ENCODE data around the gene GIT2.

GIT2 gene

DNA sequence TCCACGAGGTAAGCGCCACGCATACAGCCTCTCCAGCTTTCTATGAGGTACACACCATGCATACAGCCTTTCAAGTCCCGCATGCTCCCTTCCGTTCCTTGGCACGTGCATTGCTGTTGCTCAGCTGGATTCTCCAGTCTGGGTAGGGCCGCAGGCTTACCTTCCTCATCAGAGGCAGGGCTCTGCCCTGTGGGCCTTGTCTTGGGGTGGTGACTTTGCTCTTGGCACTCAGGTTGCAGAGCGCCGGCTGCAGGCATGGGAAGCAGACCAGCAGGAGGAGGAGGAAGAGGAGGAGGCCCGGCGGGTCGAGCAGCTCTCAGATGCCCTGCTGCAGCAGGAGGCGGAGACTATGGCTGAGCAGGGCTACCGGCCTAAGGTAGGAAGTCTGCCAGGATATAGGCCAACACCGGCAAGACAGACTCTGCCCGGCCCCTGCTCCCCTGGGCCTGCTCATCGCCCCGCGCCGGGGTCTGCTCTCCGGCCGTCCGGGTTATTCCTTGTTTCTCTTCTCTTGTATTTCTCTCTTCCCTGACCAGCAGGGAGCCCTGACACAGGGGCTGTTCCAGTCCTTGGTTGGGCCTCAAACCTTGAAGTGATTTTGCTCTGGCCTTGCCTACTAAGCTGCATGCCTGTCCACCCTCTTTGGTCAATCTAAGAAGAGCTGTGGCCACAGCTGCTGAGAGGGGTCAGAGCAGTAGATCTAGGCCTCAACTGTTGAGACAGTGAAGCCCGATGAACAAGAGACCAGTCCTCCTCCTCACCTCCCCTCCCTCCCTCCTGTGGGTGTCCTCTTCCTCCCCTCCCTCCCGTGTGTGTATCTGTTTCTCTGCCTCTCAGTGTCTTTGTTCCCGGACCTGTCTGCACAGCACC lies 80.8 kb downstream of the GIT2 start:
- H3K4me1 ChIP-seq (ENCODE audit: control insufficient read depth in 5 of 5, insufficient read depth in 5 of 5, low read length in 5 of 5), result no peaks in the 10 kb centered on the region
- H3K36me3 ChIP-seq (ENCODE audit: control insufficient read depth in 5 of 5, insufficient read depth in 5 of 5, low read length in 5 of 5), result peaks cover 12 to 86% (median 80%) of the 10 kb centered on the region in 5 donors
- H3K9ac ChIP-seq (ENCODE audit: low read length in 5 of 5), result no peak overlapping the region
- no peak overlapping the region for H3K27ac ChIP-seq (ENCODE audit: low read depth, low read length)
- H3K9me3 ChIP-seq (ENCODE audit: control insufficient read depth in 5 of 5, low read length in 5 of 5), result no peaks in the 10 kb centered on the region
- H3K4me3 ChIP-seq (ENCODE audit: low read depth in 1 of 5, low read length in 5 of 5), result no peak overlapping the region
- no peaks in the 10 kb centered on the region for H3K27me3 ChIP-seq (ENCODE audit: control insufficient read depth in 5 of 5, insufficient read depth in 4 of 5, low read length in 5 of 5)

DNA sequence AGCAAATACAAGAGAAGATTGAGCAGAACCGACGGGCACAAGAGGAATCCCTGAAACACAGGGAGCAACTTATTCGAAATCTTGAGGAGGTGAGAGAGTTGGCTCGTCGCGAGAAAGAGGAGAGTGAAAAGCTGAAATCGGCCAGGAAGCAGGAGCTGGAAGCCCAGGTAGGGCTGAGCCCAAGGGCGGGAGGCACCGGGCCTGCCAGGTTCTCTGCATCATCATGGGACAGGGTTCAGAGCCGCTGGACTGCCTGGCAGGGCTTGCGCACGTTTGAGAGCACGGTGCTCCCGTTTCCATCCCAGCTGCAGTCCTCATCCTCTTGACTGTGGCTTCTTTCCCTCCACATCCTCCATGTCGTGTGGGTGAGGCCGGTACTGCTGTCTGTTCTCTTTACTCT lies 81.7 kb downstream of the GIT2 start:
- Histone ChIP-seq H3K4me3 (ENCODE audit: low read depth in 1 of 5, low read length in 5 of 5) (no peak overlapping the region), H3K27ac (ENCODE audit: low read depth, low read length) (no peak overlapping the region), H3K4me1 (ENCODE audit: control insufficient read depth in 5 of 5, insufficient read depth in 5 of 5, low read length in 5 of 5) (no peaks in the 10 kb centered on the region), H3K36me3 (ENCODE audit: control insufficient read depth in 5 of 5, insufficient read depth in 5 of 5, low read length in 5 of 5) (peaks cover 12 to 86% (median 79%) of the 10 kb centered on the region in 5 donors), H3K9me3 (ENCODE audit: control insufficient read depth in 5 of 5, low read length in 5 of 5) (no peaks in the 10 kb centered on the region), H3K27me3 (ENCODE audit: control insufficient read depth in 5 of 5, insufficient read depth in 4 of 5, low read length in 5 of 5) (no peaks in the 10 kb centered on the region), H3K9ac (ENCODE audit: low read length in 5 of 5) (no peak overlapping the region)

DNA sequence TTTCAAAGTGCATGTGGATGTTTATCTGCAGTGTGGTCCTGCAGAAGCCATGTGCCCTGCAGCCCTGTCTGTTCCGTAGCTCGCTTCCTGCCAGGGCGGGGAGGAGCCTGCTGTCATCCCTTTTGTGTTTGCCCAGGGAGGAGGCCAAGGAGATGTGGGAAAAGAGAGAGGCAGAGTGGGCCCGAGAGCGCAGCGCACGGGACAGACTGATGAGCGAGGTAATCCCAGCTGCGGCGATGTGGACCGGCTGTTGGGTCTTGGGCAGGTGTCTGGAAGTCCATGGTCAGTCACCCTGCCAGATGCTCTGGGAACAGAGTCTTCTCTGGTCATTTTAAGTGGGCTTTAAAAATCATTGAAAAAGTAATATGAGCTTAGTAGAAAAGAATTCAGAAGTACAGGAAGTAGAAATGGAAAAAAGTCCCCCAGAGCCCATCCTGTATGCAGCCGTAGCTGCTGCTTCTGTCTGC lies 83.3 kb downstream of the GIT2 start:
- Histone ChIP-seq H3K27me3 (ENCODE audit: control insufficient read depth in 5 of 5, insufficient read depth in 4 of 5, low read length in 5 of 5) (no peaks in the 10 kb centered on the region), H3K4me1 (ENCODE audit: control insufficient read depth in 5 of 5, insufficient read depth in 5 of 5, low read length in 5 of 5) (no peaks in the 10 kb centered on the region), H3K9ac (ENCODE audit: low read length in 5 of 5) (no peak overlapping the region), H3K4me3 (ENCODE audit: low read depth in 1 of 5, low read length in 5 of 5) (no peak overlapping the region), H3K36me3 (ENCODE audit: control insufficient read depth in 5 of 5, insufficient read depth in 5 of 5, low read length in 5 of 5) (peaks cover 15 to 93% (median 86%) of the 10 kb centered on the region in 5 donors), H3K27ac (ENCODE audit: low read depth, low read length) (no peak overlapping the region), H3K9me3 (ENCODE audit: control insufficient read depth in 5 of 5, low read length in 5 of 5) (no peaks in the 10 kb centered on the region)

DNA sequence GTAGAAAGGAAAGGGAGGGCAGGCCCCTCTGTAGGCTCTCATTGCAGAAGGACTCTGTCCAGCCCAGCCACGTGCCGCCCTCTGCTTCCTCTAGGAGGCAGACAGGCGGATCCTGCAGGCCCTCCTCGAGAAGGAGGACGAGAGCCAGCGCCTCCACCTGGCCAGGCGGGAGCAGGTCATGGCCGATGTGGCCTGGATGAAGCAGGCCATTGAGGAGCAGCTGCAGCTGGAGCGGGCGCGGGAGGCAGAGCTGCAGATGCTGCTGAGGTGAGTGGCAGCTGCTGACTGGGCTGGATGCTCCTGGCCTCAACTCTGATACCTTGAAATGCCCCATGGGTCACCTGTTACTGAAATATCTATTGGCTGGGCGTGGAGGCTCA lies 85.2 kb downstream of the GIT2 start:
- Histone ChIP-seq H3K27me3 (ENCODE audit: control insufficient read depth in 5 of 5, insufficient read depth in 4 of 5, low read length in 5 of 5) (no peaks in the 10 kb centered on the region), H3K36me3 (ENCODE audit: control insufficient read depth in 5 of 5, insufficient read depth in 5 of 5, low read length in 5 of 5) (peaks cover 4 to 93% (median 87%) of the 10 kb centered on the region in 5 donors), H3K9me3 (ENCODE audit: control insufficient read depth in 5 of 5, low read length in 5 of 5) (no peaks in the 10 kb centered on the region), H3K9ac (ENCODE audit: low read length in 5 of 5) (no peak overlapping the region), H3K27ac (ENCODE audit: low read depth, low read length) (no peak overlapping the region), H3K4me3 (ENCODE audit: low read depth in 1 of 5, low read length in 5 of 5) (no peak overlapping the region), H3K4me1 (ENCODE audit: control insufficient read depth in 5 of 5, insufficient read depth in 5 of 5, low read length in 5 of 5) (no peaks in the 10 kb centered on the region)

DNA sequence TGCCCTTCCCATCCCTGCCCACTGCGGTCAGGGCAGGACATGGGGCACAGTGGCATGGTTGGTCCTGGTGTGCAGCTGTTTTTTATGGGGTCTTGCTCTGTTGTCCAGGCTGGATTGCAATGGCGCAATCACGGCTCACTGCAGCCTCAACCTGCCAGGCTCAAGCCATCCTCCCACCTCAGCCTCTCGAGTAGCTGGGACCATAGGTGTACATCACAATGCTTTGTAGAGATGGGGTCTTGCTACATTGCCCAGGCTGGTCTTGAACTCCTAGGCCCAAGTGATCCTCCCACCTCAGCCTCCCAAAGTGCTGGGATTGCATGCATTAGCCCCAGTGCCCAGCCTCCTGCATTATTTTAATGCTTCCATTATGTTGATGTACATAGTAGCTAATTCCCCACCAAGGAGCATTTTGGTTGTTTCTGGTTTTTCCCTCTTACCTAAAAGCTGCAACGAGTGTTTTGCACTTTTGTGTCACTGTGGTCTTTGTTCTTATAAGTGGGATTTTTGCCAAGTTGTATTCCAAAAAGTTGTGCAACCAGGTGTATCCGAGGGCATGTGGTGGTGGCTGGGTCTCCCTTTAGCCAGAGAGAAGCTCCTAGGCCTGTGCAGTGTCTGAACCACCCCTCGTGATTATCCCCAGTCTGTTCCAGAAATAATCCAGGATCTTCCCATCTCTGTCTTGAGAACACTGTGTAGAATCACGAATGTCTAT lies 85.8 kb downstream of the GIT2 start:
- no peak overlapping the region for H3K27ac ChIP-seq (ENCODE audit: low read depth, low read length)
- H3K27me3 ChIP-seq (ENCODE audit: control insufficient read depth in 5 of 5, insufficient read depth in 4 of 5, low read length in 5 of 5), result no peaks in the 10 kb centered on the region
- H3K4me1 ChIP-seq (ENCODE audit: control insufficient read depth in 5 of 5, insufficient read depth in 5 of 5, low read length in 5 of 5), result no peaks in the 10 kb centered on the region
- H3K4me3 ChIP-seq (ENCODE audit: low read depth in 1 of 5, low read length in 5 of 5), result no peak overlapping the region
- no peak overlapping the region for H3K9ac ChIP-seq (ENCODE audit: low read length in 5 of 5)
- no peaks in the 10 kb centered on the region for H3K9me3 ChIP-seq (ENCODE audit: control insufficient read depth in 5 of 5, low read length in 5 of 5)
- H3K36me3 ChIP-seq (ENCODE audit: control insufficient read depth in 5 of 5, insufficient read depth in 5 of 5, low read length in 5 of 5), result peaks cover 4 to 93% (median 87%) of the 10 kb centered on the region in 5 donors

DNA sequence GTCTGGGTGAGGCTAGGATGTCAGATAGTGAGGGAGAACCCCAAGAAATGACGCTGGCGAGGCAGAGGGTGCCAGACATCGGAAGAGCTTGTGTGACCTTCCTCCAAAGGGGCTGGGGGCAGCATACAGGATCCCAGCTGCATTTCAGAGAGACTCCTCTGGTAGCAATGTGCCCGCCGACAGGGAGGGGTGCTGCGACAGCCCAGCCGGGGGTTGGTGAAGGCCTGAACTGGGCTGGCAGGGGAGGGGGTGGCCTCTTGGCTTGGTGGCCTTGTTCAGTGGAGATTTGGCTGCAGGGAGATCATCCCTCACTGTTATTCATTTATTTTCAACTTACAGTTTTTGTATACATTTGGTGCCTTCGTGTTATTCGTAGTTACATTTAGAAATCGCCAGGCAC lies 90.9 kb downstream of the GIT2 start:
- Histone ChIP-seq H3K27me3 (ENCODE audit: control insufficient read depth in 5 of 5, insufficient read depth in 4 of 5, low read length in 5 of 5) (no peaks in the 10 kb centered on the region), H3K36me3 (ENCODE audit: control insufficient read depth in 5 of 5, insufficient read depth in 5 of 5, low read length in 5 of 5) (peaks cover 8 to 74% (median 65%) of the 10 kb centered on the region in 5 donors)

DNA sequence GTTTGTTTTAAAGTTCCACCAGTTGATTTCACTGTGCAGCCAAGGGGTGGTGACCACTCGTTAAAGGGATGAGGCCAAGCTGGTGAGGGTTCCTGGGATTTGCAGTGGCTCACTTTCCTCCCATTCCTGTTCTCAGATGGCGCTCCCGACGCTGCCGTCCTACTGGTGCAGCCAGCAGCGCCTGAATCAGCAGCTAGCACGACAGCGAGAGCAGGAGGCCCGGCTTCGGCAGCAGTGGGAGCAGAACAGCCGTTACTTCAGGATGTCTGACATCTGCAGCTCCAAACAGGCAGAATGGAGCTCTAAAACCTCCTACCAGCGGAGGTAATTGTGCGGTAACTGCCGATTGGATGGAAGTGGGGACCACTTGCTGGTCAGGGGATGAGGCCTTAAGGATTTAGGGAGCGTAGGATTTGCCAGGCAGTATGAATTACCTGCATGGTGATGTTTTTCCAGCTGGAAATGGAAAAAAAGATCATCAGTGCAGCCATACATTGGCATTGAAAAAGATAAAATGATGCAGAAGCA lies 93.2 kb downstream of the GIT2 start:
- Histone ChIP-seq H3K9ac (ENCODE audit: low read length in 5 of 5) (no peak overlapping the region), H3K27ac (ENCODE audit: low read depth, low read length) (no peak overlapping the region), H3K9me3 (ENCODE audit: control insufficient read depth in 5 of 5, low read length in 5 of 5) (no peaks in the 10 kb centered on the region), H3K4me3 (ENCODE audit: low read depth in 1 of 5, low read length in 5 of 5) (no peak overlapping the region), H3K27me3 (ENCODE audit: control insufficient read depth in 5 of 5, insufficient read depth in 4 of 5, low read length in 5 of 5) (no peaks in the 10 kb centered on the region), H3K4me1 (ENCODE audit: control insufficient read depth in 5 of 5, insufficient read depth in 5 of 5, low read length in 5 of 5) (peaks cover 4 to 27% (median 20%) of the 10 kb centered on the region in 5 donors), H3K36me3 (ENCODE audit: control insufficient read depth in 5 of 5, insufficient read depth in 5 of 5, low read length in 5 of 5) (peaks cover 4 to 52% (median 50%) of the 10 kb centered on the region in 5 donors)

More for the DNA sequence above, 90.9 kb downstream of the GIT2 start:
- Histone ChIP-seq H3K4me3 (ENCODE audit: low read depth in 1 of 5, low read length in 5 of 5) (no peak overlapping the region), H3K9ac (ENCODE audit: low read length in 5 of 5) (no peak overlapping the region), H3K4me1 (ENCODE audit: control insufficient read depth in 5 of 5, insufficient read depth in 5 of 5, low read length in 5 of 5) (peaks cover 4 to 18% (median 14%) of the 10 kb centered on the region in 5 donors), H3K27ac (ENCODE audit: low read depth, low read length) (no peak overlapping the region), H3K9me3 (ENCODE audit: control insufficient read depth in 5 of 5, low read length in 5 of 5) (no peaks in the 10 kb centered on the region)

DNA sequence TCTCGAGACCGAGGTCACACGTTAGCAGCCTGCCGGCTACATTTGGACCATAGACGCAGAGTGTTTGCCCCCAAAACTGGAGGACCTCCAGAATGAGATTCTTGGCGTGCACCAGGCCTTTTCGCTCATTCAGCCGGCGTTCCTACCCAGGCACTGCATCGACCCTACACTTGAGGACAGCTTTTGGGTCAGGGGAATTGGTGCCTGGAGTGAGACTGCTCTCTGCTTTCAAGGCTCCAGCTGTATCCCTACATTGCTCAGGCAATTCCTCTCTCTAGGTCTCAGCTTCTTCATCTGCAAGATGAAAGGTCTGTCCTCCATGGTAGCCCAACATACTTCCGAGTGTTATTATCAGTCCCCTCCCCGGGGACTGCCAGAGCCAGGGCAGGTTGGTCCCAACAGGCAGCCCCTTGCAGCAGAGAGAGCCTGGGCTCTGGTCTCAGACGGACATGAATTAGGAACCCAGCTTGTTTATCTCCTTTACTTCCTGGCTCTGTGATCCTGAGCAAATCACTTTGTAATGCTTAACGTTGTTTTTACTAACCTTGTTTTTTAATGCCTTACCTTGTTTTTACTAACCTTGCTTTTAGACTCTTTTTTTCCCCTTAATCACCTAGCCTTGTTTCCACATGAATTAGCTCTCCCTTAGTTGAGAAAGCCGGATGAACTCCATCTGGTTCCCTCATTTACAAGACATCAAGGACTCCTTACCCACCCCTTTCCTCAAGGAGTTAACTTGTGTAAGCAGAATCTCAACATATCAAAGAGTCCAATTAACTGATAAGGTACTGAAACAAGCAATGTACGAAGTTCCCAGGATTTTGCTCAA lies 95.2 kb downstream of the GIT2 start:
- peak overlapping the region; percentile 62 for H3K27ac ChIP-seq (ENCODE audit: low read depth, low read length)
- H3K27me3 ChIP-seq (ENCODE audit: control insufficient read depth in 5 of 5, insufficient read depth in 4 of 5, low read length in 5 of 5), result no peaks in the 10 kb centered on the region
- peaks cover 4 to 27% (median 20%) of the 10 kb centered on the region in 5 donors for H3K4me1 ChIP-seq (ENCODE audit: control insufficient read depth in 5 of 5, insufficient read depth in 5 of 5, low read length in 5 of 5)
- no peaks in the 10 kb centered on the region for H3K9me3 ChIP-seq (ENCODE audit: control insufficient read depth in 5 of 5, low read length in 5 of 5)
- H3K36me3 ChIP-seq (ENCODE audit: control insufficient read depth in 5 of 5, insufficient read depth in 5 of 5, low read length in 5 of 5), result peaks cover 4 to 32% (median 30%) of the 10 kb centered on the region in 5 donors
- H3K9ac ChIP-seq (ENCODE audit: low read length in 5 of 5), result peak overlapping the region; percentile 81 to 98 (median 94)
- peak overlapping the region; percentile 92 to 97 (median 95) for H3K4me3 ChIP-seq (ENCODE audit: low read depth in 1 of 5, low read length in 5 of 5)
